ENCODE data around the gene INPP5A.
"Not testable (repeated sequence)": the region's sequence is repeated elsewhere in the genome, so short reads cannot be mapped to it uniquely, and the experiment has no call there.

INPP5A gene, protein sequence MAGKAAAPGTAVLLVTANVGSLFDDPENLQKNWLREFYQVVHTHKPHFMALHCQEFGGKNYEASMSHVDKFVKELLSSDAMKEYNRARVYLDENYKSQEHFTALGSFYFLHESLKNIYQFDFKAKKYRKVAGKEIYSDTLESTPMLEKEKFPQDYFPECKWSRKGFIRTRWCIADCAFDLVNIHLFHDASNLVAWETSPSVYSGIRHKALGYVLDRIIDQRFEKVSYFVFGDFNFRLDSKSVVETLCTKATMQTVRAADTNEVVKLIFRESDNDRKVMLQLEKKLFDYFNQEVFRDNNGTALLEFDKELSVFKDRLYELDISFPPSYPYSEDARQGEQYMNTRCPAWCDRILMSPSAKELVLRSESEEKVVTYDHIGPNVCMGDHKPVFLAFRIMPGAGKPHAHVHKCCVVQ

DNA sequence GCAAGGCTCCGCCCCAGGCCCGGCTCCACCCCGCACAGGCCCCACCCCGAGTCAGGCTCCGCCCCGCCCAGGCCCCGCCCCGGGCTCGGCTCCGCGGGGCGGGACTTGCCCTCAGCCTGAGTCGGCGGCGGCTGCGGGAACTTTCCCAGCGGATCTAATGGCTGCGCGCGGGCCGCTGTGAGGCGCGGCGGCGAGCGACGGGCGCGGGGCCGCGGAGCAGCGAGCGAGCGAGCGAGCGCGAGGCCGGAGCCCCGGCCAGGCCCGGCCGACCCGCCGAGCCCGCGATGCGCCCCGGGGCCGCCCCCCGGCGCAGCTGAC lies at the start of gene INPP5A:
INPP5A (plus strand) TSS at position 104 of the 318 bp plus-strand sequence. CDS start 310 bp downstream, outside the sequence.
- no peak for DNase-seq

DNA sequence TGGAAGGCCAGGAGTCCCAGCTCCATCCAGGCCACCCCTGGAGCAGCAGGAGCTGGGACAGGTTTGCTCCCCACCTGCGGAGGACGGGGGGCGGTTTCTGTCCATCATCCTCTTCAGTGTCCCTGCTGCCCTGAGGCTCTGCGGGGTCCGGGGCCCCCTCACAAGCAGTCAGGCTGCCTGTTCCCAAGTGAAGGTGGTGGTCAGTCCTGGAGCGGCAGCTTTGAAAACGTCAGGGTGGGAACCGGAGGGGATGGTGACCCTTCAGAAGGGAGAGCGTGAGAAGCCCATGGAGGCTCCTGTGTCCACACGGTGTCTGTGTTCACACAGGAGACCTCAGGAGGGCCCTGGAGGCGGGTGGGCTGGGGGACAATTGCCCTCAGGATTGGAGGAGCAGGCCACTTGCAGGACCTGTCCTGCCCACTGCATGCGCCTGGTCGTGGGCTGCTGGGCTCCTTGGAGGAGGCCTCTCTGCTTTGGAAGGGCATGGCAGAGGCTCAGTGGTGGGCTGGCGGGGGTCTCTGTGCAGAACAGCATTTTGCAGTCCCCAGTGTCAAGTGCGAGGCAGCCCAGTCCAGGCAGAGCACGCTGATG lies 49.3 kb upstream of the INPP5A start:
- DNase-seq: no peak

DNA sequence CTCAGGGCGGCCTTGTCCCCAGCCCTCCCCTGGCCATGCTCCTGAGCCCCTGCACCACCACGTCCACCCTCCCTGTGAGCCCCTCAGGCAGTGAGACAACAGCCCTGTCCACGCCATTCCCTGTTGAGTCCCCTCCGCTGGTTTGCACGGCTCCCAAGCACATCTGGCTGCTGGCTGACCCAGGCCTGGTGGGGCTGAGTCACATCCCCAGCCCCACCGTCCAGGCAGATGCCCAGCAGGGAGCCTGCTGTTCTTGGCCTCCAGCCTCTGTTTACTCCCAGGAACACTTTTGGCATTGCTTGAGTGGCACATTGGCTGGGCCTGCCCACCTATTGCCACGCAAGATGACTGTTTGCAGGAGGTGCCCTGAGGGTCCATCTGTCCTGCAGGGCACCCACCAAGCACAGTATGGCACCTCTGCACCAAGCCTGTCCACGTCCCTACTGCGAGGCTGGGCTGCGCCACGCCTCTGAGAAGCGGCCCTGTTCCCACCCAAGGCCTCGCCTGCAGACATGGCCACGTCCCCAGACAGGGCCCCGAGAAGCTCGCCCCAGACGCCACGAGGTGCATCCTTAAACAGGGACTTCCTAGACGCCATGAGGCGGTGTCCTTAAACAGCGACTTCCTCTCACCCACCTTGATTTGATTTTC lies 48.4 kb upstream of the INPP5A start:
- peak; percentile 14 for DNase-seq

DNA sequence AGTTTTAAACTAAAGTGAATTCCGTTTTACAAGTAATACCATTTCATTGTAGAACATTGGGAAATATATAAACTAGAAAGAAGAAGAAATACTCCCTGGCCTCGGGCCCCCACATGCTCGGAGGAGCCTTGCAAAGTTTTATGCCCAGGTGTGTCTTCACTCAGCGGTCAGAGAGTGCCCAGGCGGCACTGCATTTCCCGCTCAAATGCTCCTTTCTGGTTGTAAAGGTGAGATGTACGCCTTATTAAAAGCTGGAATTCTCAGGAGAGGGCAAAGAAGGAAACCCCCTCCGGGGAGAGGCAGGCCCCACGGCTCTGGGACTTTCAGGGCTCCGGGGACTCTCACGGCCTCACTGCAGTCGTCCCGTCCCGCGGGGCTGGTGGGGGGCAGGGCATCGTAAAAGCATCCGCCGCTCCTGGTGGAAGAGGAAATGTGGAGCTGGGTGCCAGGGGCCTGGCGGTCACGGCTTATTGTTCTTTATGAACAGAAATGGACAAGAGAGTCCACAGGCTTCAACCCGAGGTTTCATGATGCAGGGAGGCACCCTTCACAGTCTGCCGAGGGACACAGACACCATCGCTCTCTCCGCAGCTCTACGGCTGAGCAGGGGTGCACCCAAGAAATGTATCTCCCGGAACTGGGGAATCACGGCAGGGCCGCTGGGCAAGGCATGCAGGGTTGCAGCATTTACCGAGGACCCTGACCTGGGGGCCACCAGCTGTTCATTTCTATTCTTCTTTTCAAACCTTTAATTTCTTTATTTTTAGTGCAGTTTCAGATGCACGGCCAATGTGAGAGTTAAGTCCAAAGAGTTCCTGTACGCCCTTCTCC lies 47.7 kb upstream of the INPP5A start:
- DNase-seq: no peak

DNA sequence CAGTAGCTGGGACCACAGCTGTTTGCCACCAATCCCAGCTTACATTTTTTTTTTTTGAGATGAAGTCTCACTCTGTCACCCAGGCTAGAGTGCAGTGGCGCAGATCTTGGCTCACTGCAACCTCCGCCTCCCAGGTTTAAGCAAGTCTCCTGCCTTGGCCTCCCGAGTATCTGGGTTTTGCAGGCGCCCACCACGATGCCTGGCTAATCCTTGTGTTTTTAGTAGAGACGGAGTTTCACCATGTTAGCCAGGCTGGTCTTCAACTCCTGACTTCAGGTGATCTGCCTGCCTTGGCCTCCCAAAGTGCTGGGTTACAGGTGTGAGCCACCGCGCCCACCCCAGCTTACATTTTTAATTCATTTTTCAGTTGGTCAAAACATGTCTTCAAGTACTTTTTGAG lies 46.1 kb upstream of the INPP5A start:
- not testable (repeated sequence) for DNase-seq

DNA sequence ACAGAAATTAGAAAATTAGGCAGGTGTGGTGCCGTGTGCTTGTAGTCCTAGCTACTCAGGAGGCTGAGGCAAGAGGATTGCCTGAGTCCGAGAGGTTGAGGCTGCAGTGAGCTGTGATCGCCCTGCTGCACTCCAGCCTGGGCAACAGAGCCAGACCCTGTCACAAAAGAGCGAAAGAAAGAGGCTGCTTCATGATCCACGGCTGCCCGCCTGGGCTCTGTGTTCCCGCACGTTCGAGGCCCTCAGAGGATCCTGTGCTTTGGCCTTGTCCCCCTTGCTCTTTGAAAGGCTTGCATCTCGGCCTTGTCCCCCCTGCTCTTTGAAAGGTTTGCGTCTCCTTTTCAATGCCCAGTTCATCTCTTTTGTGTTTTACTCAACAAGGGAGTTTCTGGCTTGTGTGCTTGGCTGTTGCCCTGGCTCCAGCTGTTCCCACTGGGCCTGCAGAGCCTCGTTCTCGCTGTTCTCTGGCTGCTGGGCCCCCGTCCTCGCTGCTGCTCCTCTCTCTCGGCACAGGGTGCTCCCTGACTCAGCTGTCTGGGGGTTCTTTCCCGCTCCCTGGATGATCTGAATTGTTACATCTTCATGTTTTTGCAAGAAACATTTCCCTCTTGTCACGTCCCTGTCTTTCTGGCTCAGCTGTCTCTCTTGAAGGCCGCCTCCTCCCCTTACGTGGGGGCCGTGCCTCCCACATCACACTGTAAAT lies 45.1 kb upstream of the INPP5A start:
- no peak for DNase-seq

DNA sequence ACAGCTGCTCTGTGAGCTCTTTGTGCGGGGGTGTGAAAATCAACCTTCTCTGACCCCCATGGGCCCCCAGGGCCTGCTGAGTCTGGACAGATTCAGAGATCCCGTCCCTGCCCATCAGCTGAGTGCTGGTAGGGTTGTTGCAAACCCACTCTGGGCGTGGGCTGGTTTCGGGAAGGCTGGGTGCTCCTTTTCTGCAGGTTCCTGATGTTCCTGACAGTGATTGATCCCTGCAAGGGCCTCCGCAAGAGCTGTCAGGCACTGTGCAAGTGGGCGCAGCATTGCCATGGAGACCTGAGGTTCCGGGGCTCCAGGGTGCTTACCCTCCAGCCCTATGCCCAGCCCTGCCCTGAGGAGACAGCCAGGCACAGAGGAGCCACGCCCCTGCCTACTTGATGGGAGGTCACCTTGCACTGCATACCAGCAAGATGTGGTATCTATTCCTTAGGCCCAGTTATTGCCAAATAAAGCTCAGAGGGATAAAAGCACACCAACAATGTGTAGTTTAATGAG lies 44.3 kb upstream of the INPP5A start:
- DNase-seq: no peak

DNA sequence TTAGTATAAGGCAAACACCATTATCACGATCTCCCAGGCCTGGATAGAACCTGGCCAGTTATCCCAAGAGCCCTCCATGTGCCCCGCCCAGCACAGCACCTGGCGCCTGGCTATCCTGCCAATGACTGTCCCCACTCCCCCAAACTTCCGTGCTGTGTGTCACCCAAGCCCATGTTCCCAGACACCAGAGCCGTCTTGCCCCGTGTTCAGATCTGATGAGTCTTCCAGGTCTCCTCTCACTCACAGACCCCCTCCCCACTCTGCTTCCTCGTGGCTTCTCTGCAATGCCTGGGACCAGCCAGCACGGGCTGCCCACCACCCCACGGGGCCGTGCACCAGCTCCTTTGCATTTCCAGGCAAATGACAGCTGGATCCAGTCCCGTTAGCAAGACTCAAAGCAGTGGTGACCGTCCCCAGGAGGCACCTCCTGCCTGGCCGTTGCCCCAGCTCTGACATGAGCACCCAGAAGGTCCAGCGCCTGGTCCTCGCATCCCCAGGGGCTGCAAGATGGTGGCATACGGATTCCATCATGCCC lies 43.8 kb upstream of the INPP5A start:
- DNase-seq: no peak

DNA sequence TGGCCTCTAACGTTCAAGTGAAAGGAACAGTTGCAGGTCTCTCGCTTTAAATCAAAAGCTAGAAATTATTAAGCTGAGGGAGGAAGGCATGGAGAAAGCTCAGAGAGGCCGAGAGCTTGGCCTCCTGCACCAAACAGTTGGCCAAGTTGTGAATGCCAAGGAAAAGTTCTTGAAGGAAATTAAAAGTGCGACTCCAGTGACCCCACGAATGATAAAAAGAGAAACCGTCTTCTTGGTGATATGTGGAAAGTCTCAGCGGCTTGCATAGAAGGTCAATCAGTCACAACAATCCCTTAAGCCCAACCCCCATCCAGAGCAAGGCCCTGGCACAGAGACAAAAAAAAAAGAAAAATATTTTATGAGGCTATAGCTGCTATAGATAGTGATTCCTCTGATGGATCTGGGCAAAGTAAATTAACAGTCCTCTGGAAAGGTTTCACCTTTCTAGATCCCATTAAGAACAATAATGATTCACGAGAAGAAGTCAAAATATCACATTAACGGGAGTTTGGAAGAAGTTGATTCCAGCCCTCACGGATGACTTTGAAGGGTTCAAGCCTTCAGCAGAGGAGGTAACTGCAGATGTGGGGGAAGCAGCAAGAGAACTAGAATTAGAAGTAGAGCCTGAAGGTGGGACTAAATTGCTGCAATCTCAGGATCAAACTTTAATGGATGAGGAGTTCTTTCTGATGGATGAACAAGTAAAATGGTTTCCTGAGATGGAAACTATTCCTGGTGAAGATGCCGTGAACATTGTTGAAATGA lies 42.5 kb upstream of the INPP5A start:
- DNase-seq: no peak

DNA sequence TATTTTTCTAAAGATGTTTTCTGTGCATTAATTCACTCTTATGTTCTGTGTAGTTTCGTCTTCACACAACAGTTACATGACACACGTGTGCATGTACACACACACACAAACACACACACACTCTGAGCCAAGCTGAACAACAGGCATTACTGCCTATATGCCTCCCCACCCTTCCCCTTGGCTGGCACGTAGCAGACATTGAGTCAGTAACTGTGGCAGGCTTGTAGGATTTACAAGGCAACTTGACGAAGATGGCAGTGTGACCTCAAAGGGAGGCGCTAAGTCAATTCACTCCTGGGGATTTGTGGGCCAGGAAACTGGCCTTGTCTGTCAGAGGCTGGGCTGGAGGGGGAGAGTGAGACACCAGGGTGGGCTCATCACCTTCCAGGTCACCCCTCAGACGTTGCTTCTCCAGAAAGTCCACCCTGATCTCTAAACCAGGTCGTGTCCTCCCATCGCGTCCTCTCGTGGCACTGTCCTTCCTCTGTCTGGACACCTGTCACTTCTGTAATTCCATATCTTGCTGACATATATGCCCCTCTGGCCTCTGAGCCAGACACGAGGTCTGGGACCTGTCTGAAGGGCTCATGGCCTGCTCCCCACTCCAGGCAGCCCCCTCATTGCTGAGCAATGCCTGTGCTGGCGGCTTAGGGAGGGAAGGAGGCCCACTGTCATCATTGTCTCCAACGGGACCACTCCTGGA lies 41.1 kb upstream of the INPP5A start:
- no peak for DNase-seq

DNA sequence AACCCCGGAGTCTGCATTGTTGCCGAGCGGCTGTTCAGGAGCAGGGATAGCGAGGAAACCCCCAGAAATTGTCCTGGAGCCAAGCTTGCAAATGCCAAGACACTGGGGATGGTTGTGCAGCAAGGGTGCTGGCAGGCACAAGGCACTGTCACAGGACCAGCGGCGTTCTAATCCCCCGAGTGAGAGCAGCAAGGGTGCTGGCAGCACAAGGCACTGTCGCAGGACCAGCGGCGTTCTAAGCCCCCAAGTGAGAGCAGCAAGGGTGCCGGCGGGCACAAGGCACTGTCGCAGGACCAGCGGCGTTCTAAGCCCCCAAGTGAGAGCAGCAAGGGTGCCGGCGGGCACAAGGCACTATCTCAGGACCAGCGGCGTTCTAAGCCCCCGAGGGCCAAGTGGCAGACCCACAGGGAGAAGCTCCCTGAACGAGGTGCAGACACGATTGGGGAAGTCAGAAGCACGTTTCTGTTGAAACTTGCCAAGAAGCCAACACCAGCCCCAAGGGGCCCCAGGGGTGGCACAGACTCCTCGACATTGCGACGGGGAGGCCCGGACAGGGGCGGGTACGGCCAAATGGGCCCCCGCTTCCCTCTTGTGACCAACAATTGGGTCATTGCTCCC lies 40.4 kb upstream of the INPP5A start:
- DNase-seq: no peak

DNA sequence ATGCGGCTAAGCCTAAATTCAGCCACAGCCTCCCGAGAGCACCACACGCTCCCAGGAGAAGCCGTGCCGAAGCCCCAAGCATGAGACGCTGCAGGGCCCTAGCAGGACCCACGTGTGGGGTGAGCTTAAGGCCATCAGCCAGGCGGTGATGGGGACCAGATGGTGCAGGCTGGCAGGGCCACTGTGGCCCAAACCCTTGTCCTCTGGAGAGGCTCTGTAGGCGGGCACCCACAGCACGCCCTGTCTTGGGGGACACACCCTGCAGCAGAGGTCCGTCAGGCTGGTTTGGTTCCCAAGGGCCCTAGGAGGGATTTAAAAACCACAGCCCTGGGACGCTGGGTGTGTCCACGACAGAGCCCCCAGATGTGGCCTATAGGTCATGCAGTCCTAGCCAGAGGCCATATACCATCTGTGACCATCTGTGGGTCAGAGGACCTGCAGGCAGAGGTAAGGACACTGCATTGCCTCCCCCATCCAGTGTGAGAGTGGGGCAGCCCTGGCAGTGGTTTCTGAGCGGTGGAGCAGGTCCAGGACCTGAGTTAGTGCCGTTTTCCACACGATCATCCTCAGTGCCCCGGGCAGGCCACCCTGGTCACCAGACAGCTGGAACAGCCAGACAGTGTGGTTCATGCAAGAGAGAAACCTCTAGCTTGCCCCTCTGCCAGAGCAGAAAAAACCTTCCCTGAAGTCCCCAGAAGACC lies 39.6 kb upstream of the INPP5A start:
- DNase-seq: no peak

DNA sequence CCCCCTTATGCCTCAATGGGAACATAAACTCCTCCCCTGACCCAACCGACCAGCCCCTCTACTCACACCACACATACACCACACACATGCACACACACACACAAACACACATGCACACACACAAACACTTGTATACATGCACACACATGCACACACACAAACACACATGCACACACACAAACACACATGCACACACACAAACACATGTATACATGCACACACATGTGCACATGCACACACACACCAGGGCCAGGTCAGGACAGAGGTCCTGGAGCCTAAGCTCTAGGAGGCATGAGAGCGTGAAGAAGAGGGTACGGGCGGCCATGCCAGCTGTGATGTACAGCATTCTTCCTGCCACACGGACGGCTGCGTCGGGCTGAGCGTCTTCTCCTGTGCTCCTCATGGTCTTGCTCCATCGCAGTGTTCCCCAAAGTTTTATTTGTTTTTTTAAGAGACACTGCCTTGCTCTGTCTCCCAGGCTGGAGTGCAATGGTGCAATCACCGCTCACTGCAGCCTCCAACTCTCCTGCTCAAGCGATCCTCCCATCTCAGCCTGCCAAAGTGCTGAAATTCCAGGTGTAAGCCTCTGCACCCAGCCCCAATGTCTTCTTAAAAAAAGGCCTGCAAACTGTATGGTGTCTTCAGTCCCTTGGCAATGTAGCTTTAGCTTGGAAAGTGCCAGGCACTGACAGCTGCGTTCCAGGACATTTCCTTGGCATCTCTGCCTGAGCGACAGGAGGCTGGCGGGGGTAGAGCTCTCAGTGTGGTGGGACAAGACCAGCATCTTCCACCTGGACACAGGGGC lies 38.8 kb upstream of the INPP5A start:
- no peak for DNase-seq

DNA sequence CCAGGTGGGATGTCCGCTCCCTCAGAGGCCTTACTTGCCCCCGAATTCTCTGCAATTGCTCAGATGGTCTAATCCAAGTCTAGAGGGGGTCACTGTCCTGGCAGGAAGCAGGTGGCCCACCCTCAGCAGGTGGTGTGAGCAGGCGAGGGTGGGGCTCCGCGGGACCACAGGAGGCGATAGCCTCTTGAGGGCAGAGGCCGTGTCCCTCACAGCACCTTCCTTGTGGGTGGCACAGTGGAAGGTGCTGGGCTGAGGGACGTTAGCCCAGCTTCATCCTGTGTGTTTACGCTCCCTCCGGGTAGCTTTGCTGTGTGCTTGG lies 38.3 kb upstream of the INPP5A start:
- no peak for DNase-seq

DNA sequence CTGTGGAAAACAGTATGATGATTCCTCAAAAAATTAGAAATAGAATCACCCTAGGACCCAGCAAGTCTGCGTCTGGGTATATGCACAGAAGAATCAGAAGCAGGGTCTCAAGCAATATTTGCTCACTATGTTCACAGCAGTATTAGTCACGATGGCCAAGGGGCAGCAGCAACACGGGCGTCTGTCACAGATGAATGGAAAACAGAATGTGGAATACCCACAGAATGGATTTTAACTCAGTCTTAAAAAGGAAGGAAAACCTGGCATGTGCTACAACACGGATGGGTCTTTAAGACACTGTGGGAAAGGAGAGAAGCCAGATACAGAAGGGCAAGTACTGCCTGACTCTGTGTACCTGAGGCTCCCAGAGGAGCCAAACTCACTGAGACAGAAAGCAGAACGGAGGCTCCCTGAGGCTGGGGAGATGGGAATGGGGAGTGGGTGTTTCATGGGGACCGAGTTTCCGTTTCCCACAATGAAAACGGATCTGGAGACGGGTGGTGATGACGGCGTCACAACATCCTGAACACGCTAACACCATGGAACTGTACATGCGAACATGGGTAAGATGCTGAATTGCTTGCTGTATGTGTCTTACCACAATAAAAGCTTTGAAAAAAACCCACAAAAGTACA lies 36.7 kb upstream of the INPP5A start:
- DNase-seq: no peak

DNA sequence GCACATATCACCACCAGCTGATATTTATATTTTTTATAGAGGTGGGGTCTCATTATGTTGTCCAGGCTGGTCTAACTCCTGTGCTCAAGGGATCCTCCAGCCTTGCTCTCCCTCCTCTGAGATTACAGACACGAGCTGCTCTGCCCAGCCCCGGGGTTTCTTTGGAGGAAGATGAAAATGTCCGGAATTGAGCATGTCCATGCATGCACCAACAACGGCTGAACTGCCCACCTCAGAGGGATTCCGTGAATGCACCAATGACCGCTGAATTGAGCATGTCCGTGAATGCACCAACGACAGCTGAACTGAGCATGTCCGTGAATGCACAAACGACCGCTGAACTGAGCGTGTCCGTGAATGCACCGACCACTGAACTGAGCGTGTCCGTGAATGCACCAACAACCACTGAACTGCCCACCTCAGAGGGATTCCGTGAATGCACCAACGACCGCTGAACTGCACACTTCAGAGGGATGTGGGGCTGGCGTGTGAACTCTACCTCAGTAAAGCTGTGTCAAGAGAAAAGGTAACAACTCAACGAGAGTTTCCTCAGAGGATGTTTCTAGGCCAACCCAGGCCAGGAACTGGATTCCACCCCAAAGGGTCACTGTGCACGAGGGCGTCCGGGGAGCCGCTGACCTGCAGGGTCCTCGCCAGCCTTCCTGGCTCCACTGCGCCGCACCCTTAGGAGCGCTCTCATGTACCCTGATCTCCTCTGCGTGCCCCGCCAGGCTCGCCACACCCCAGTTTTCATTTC lies 34.9 kb upstream of the INPP5A start:
- no peak for DNase-seq

DNA sequence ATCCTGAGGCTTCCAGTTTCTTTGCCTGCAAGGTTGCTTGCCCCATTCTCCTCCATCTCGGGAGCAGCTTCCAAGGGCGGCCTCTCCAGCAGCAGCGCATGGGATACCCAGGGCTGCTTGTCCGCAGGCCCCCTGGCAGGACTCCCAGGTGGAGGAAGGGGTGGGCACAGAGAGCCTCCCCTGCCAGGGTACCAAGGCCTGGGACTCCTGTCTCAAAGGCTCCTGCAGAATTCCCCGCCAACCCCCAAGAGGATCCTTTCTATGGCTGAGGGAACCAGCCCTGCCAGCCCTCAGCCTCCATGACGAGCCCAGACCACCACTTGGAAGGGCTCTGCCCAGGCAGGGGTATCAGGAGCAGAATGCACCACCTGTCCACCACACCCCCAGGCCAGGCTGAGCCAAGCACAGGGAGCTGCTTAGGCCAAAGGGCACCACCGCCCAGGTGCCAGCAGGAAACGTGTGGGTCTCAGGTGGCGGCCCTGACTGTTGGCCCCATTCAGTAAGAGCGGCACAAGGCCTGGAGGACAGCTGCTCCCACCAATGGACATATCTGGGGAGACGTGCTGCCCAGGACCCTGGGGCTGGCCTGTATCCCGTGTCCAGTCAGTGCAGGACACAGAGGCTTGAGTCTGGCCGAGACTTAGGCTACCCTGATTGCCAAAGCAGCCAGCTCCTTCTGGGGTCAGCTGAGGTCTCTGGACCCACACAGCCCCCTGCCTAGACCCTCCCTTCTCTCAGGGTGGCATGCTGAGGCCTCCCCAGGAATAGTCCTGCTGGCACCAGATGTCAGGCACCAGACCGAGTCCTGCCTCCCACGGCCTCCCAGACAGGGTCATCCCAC lies 33.8 kb upstream of the INPP5A start:
- no peak for DNase-seq

All from fibroblast of skin of right quadriceps (primary cell).